ENCODE measurements around the gene KATNAL2. TPM values are rescaled to one million over a fixed set of nuclear protein-coding genes. Genes with fewer than 3 reads are reported as not detected.
"Not testable (repeated sequence)": the region's sequence is repeated elsewhere in the genome, so short reads cannot be mapped to it uniquely, and the experiment has no call there.

KATNAL2 gene
- total RNA-seq, 1 donor from 2014 or later: 7.7 TPM

GRCh38 chr18:46958209-46958608 lies 40.8 kb downstream of the KATNAL2 start:
- no peak overlapping the region for H3K27ac Mint-ChIP-seq (ENCODE audit: unreplicated experiment)
- H3K27me3 Mint-ChIP-seq (ENCODE audit: low read depth): no peaks in the 10 kb centered on the region
- peaks cover 7% of the 10 kb centered on the region for H3K9me3 Mint-ChIP-seq
- H3K36me3 Mint-ChIP-seq (ENCODE audit: low read depth): peaks cover 10% of the 10 kb centered on the region
- no peak for TF ChIP-seq CTCF (conservative IDR thresholded peaks at IDR 0.05)
- no peak for DNase-seq (ENCODE audit: low read depth, low spot score)
- H3K4me3 Mint-ChIP-seq: no peak overlapping the region
- peaks cover under 1% of the 10 kb centered on the region for H3K4me1 Mint-ChIP-seq

DNA sequence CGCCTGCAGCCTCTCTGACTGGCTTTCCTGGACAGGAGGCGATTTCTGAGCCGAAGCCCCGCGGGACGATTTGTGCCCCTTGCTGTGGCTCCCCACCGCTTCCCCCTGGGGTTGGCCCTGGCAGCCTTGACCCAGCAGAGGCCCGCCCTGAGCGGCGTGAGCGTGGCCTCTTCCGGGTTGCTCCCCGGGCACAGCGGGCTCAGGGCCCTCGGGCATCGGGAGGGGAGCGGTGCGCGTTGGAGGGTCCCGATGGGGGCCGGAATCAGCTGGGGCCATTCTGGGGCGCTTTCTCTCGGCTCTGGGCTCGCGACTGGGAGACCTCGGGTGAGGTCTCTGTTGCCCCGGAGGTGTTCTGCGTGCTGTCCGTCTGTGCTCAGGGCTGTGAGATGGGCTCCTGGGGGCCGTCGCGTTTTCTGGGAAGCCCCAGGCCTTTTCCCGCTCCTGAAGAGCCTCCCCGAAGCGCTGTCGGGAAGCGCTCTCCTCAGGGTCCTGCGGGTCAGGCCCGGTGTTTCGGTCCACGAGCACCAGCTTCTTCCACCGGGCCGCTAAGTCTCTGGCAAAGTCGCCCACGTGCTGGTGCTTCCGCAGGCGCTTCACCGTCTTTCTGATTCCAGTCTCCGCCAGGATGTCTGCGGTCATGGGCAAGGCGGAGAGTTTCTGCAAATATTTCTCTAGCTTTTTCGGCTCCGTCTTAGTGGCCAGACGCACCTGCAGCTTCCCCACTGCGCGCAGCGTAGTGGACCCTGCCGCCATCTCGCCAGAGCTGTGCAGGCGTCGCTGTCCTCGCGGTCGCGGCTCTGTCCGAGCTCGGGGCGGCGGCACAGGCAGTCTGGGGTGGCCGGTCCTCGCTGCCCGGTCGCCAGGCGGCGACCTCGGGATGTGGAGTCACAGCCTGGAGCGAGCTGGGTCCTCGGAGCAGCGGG lies 46.5 kb downstream of the KATNAL2 start:
- H3K4me1 Mint-ChIP-seq: not testable (repeated sequence)

GRCh38 chr18:46964579-46965293 lies 47.3 kb downstream of the KATNAL2 start:
- H3K27me3 Mint-ChIP-seq (ENCODE audit: low read depth); H3K9me3 Mint-ChIP-seq; H3K4me1 Mint-ChIP-seq; H3K4me3 Mint-ChIP-seq; H3K36me3 Mint-ChIP-seq (ENCODE audit: low read depth); H3K27ac Mint-ChIP-seq (ENCODE audit: unreplicated experiment); DNase-seq (ENCODE audit: low read depth, low spot score): not testable (repeated sequence)

More for the DNA sequence above, 46.5 kb downstream of the KATNAL2 start:
- not testable (repeated sequence) for DNase-seq (ENCODE audit: low read depth, low spot score); H3K36me3 Mint-ChIP-seq (ENCODE audit: low read depth); H3K9me3 Mint-ChIP-seq; H3K4me3 Mint-ChIP-seq; H3K27ac Mint-ChIP-seq (ENCODE audit: unreplicated experiment); H3K27me3 Mint-ChIP-seq (ENCODE audit: low read depth)

GRCh38 chr18:46966266-46966665 lies 48.9 kb downstream of the KATNAL2 start:
- H3K36me3 Mint-ChIP-seq (ENCODE audit: low read depth); H3K27ac Mint-ChIP-seq (ENCODE audit: unreplicated experiment); H3K27me3 Mint-ChIP-seq (ENCODE audit: low read depth); DNase-seq (ENCODE audit: low read depth, low spot score); H3K4me3 Mint-ChIP-seq; H3K4me1 Mint-ChIP-seq; H3K9me3 Mint-ChIP-seq: not testable (repeated sequence)

DNA sequence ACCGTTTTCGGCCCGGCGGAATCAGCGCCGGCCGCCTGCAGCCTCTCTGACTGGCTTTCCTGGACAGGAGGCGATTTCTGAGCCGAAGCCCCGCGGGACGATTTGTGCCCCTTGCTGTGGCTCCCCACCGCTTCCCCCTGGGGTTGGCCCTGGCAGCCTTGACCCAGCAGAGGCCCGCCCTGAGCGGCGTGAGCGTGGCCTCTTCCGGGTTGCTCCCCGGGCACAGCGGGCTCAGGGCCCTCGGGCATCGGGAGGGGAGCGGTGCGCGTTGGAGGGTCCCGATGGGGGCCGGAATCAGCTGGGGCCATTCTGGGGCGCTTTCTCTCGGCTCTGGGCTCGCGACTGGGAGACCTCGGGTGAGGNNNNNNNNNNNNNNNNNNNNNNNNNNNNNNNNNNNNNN lies 52.1 kb downstream of the KATNAL2 start:
- not testable (repeated sequence) for H3K4me3 Mint-ChIP-seq; H3K4me1 Mint-ChIP-seq; DNase-seq (ENCODE audit: low read depth, low spot score); H3K27me3 Mint-ChIP-seq (ENCODE audit: low read depth); H3K27ac Mint-ChIP-seq (ENCODE audit: unreplicated experiment); H3K36me3 Mint-ChIP-seq (ENCODE audit: low read depth); H3K9me3 Mint-ChIP-seq

GRCh38 chr18:47019870-47020269 lies 102.5 kb downstream of the KATNAL2 start:
- not testable (repeated sequence) for H3K9me3 Mint-ChIP-seq; H3K4me1 Mint-ChIP-seq; H3K27me3 Mint-ChIP-seq (ENCODE audit: low read depth); H3K4me3 Mint-ChIP-seq; H3K36me3 Mint-ChIP-seq (ENCODE audit: low read depth); H3K27ac Mint-ChIP-seq (ENCODE audit: unreplicated experiment); DNase-seq (ENCODE audit: low read depth, low spot score)

DNA sequence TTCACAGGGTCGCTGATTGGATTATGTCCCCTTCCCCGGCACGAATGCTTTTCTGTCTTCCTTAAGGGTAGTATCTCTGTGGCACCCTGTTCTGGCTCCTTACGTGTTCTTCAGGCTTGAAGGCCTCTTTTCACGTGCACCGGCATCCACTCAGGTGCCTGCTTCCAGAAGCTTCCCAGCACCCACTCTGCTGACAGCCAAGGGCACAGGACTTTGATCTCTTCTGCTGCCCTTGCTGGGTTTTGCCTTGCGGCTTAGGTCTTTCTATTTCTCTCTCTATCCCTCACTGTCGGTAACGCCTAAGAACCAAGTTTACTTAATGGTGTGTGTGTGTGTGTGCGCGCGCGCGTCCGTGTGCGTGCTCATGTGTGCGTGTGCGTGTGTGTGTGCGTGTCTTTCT lies 103.4 kb downstream of the KATNAL2 start:
- H3K9me3 Mint-ChIP-seq; DNase-seq (ENCODE audit: low read depth, low spot score); H3K4me3 Mint-ChIP-seq; H3K36me3 Mint-ChIP-seq (ENCODE audit: low read depth); H3K4me1 Mint-ChIP-seq; H3K27ac Mint-ChIP-seq (ENCODE audit: unreplicated experiment); H3K27me3 Mint-ChIP-seq (ENCODE audit: low read depth): not testable (repeated sequence)

DNA sequence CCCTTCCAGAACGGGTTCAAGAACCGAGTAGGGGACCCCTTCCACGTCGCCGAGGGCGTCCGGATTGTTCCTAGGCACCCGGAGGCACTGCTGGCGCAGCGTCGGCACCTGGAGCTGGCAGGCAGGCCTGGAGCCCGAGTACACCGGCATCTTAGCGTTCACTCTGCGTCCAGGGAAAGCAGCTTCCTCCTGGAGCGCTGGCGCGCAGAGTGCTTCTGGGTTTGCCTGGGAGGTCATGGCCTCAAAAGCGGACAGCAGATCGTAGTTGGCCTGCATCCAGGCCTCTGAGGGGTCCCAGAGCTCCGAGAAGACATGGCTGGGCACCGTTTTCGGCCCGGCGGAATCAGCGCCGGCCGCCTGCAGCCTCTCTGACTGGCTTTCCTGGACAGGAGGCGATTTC lies 105.4 kb downstream of the KATNAL2 start:
- H3K4me3 Mint-ChIP-seq; H3K27me3 Mint-ChIP-seq (ENCODE audit: low read depth); DNase-seq (ENCODE audit: low read depth, low spot score); H3K27ac Mint-ChIP-seq (ENCODE audit: unreplicated experiment); H3K4me1 Mint-ChIP-seq; H3K36me3 Mint-ChIP-seq (ENCODE audit: low read depth); H3K9me3 Mint-ChIP-seq: not testable (repeated sequence)

- H3K4me3 Mint-ChIP-seq; H3K9me3 Mint-ChIP-seq; DNase-seq (ENCODE audit: low read depth, low spot score); H3K4me1 Mint-ChIP-seq; H3K27ac Mint-ChIP-seq (ENCODE audit: unreplicated experiment); H3K36me3 Mint-ChIP-seq (ENCODE audit: low read depth); H3K27me3 Mint-ChIP-seq (ENCODE audit: low read depth): not testable (repeated sequence)
Observed at GRCh38 chr18:47023769-47024465, 106.5 kb downstream of the KATNAL2 start.

DNA sequence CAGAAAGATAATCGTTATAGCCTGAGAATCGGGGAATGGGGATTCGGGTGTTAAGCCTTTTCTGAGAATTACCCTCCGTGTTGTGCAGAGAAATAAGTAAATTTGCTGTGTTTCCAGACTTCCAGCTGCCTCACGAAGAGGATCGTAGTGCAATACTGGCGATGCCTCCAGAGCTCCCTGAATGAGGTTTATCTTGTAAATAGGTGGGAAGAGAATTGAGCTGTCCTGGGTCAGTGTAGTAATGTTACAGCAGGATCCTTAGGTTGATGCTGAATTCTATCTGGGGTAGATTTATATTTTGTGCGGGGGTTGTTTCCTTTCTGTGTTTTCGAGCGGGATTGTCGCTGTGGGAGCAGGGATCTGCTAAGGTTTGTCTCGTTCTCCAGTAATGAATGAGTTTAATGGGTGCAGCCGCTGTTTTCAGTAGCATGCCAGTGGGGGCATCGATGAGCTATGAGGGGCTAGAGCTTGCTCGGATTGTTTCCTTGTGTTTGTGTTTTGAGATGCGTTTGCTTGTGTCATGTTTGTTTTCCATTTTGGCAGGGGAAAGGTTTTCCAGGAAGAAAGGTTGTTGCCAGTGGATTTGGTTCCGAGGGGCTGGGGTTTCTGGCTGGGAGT lies 108.3 kb downstream of the KATNAL2 start:
- H3K4me1 Mint-ChIP-seq; H3K27ac Mint-ChIP-seq (ENCODE audit: unreplicated experiment); H3K27me3 Mint-ChIP-seq (ENCODE audit: low read depth); H3K9me3 Mint-ChIP-seq; H3K36me3 Mint-ChIP-seq (ENCODE audit: low read depth); DNase-seq (ENCODE audit: low read depth, low spot score); H3K4me3 Mint-ChIP-seq: not testable (repeated sequence)

DNA sequence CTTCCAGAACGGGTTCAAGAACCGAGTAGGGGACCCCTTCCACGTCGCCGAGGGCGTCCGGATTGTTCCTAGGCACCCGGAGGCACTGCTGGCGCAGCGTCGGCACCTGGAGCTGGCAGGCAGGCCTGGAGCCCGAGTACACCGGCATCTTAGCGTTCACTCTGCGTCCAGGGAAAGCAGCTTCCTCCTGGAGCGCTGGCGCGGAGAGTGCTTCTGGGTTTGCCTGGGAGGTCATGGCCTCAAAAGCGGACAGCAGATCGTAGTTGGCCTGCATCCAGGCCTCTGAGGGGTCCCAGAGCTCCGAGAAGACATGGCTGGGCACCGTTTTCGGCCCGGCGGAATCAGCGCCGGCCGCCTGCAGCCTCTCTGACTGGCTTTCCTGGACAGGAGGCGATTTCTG lies 111.3 kb downstream of the KATNAL2 start:
- not testable (repeated sequence) for H3K27me3 Mint-ChIP-seq (ENCODE audit: low read depth); H3K27ac Mint-ChIP-seq (ENCODE audit: unreplicated experiment); H3K4me1 Mint-ChIP-seq; H3K36me3 Mint-ChIP-seq (ENCODE audit: low read depth); DNase-seq (ENCODE audit: low read depth, low spot score); H3K4me3 Mint-ChIP-seq; H3K9me3 Mint-ChIP-seq

All from neural crest cell (in vitro differentiated cells).